Epithelial cell of proximal tubule (primary cell): Measurements from ENCODE around the gene MRPS15. TPM values are rescaled to one million over a fixed set of nuclear protein-coding genes. Genes with fewer than 3 reads are reported as not detected.
A peak's percentile ranks its signal among the peaks of the same experiment; 100 is the strongest.
"Not testable (repeated sequence)": the region's sequence is repeated elsewhere in the genome, so short reads cannot be mapped to it uniquely, and the experiment has no call there.

Experiments used
- DNase-seq: peaks from one replicate; pipeline ENCODE4 v3.0.0-alpha.2; 2011; ENCODE audit warnings: low read depth
- H3K4me3 ChIP-seq: 2 replicates; pipeline ENCODE4 v1.5.1; 2011; ENCODE audit warnings: low read depth, mild to moderate bottlenecking, low read length
- total RNA-seq: library from RNA; depleted of rRNA; stranded (reverse); fragments of >200 nt; gene quantifications from 2 replicates; pipeline ENCODE4 v1.2.3, GENCODE V29; 2015
- TF ChIP-seq, protein P1 (sequence below): conservative IDR thresholded peaks from 2 replicates; pipeline ENCODE4 v1.5.1; 2012; ENCODE audit warnings: low read depth, mild to moderate bottlenecking, low read length

MRPS15 gene
- total RNA-seq, 1 donor from 2014 or later = 94.7 TPM

DNA sequence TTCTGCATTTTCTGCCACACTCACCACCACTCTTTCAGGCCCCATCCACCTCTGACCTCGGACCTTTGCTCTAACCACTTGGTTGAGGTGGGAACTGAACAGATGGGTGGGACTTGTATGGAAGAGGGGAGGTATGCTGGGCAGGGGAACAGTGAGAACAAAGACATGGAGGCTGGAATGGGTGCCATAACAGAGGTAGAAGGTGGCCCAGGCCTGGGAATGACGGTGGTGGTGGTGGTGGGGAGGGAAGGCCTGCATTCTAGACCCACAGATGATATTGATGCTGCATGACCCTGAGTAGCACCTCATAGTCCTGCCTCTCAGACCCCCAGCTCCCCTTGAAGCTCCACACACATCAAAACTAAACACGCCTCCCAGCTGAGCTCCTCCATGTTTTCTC lies 23.7 kb upstream of the MRPS15 start:
- DNase-seq = no peak
- H3K4me3 ChIP-seq = no peak overlapping the region
- TF ChIP-seq, protein P1, sequence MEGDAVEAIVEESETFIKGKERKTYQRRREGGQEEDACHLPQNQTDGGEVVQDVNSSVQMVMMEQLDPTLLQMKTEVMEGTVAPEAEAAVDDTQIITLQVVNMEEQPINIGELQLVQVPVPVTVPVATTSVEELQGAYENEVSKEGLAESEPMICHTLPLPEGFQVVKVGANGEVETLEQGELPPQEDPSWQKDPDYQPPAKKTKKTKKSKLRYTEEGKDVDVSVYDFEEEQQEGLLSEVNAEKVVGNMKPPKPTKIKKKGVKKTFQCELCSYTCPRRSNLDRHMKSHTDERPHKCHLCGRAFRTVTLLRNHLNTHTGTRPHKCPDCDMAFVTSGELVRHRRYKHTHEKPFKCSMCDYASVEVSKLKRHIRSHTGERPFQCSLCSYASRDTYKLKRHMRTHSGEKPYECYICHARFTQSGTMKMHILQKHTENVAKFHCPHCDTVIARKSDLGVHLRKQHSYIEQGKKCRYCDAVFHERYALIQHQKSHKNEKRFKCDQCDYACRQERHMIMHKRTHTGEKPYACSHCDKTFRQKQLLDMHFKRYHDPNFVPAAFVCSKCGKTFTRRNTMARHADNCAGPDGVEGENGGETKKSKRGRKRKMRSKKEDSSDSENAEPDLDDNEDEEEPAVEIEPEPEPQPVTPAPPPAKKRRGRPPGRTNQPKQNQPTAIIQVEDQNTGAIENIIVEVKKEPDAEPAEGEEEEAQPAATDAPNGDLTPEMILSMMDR = no peak

DNA sequence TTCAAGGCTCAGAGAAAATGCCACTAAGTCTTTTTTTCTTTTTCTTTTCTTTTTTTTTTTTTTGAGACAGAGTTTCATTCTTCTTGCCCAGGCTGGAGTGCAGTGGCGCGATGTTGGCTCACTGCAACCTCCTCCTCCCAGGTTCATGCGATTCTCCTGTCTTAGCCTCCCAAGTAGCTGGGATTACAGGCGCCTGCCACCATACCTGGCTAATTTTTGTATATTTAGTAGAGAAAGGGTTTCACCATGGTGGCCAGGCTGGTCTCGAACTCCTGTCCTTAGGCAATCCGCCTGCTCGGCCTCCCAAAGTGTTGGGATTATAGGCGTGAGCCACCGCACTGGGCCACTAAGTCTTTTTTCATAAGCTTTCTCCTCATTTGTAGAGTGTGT lies 23.1 kb upstream of the MRPS15 start:
- not testable (repeated sequence) for DNase-seq, H3K4me3 ChIP-seq

DNA sequence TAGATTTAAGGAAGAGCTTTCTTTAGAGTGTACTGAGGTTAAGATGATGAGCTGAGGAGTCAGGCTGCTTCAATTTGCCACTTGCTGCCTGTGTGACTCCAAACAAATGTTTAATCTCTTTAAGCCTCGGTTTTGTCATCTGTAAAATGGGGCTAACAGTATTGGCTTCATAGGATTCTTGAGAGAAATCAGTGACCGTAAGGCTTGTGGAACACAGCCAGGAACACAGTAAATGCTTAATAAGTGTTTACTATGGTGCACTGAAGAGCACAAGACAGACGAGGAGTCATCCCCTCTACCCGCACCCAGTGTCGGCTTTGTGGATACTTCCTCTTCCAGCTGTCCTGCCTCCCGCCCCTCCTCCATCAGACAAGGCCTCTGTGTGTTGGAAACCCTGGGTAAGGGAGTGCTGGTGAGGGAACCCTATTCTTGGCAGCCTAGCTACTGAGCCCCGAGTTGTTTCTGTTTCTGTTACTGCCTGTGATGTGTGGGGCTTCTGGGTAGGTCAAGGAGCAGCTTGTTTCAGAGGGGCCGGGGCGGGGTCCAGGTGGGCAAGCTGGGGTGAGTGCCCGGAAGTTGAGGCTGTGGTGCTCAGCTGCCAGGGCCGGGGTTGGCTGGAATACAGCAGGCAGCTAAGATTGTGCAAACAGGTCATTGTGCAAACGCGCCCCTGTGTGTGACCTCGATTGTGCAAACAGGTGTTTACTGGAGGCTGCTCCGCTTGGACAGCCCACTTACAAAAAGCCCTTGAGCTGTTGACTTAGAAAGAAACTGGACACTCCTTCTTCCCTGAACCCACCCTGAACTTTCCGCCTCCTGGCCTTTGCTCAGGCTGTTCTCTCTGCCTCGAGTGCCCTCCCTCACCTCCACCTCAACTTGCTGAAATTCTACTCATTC lies 22.5 kb upstream of the MRPS15 start:
- DNase-seq = peak; percentile 73
- no peak overlapping the region for H3K4me3 ChIP-seq
- TF ChIP-seq, protein P1 = no peak

DNA sequence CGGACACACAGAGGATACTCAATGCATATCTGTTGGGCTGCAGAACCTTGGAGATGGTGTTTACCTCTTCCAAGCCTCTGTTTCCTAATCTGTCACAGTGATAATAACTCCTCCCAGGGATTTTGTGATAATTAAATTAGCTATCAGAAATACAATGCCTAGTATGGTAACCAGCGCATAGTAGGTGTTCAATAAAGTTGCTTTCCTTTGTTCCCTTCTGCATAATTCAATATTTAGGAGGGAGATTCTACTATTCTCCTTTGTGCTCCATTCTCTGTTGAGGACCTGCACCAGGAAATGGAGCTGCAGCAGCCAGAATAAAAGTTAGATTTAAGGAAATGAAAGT lies 21.9 kb upstream of the MRPS15 start:
- TF ChIP-seq, protein P1 = no peak
- DNase-seq = no peak

DNA sequence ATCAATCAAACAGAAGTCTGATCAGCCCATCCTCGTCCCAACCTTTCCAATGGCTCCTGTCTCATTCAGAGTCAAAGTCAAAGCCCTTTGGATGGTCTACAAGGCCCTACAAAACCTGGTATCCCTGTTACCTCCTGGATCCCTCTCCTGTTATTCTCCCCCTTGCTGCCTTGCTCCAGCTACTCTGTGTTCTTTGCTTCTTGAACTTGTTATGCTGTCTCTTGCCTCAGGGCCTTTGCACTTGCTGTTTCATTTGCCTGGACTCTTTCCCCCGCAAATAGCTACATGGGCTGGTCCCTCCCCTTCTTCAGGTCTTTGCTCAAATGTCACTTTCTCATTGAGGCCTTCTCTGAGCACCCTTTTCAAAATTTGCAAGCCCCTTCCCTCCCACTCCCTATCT lies 19.9 kb upstream of the MRPS15 start:
- TF ChIP-seq, protein P1 = no peak
- no peak for DNase-seq
- H3K4me3 ChIP-seq = no peak overlapping the region

More for the DNA sequence above, 21.9 kb upstream of the MRPS15 start:
- H3K4me3 ChIP-seq = no peak overlapping the region

DNA sequence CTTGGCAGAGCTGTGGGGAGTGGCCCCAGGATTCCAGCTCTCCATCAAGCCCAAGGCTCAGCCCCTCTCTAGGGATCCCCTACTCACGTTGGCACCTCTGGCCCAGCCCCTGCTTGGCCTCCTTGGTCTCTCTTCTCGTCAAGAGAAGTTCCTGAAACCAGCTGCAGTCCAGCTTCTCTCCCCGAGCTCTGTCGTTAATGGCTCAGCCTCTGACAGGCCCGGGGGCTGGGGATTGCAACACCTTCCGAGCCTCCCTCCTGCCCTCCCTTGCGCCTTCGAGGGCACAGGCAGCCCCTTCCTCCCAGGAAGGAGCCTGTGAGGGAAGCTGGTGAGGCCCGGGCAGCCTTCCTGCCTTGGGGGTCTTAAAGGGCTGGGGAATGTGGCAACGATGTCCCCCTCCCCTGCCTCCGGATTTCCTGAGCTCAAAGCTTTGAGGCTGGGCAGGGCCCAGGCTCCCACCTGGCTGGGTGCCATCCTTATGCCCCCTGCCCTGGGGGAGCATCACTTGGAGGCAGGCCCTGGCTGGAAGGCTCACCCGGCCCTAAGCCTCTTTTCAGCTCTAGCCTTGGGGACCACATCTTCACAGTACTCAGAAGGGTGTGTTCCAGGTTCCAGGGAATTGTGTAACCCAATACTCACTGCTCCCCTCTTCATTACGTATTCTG lies 18.7 kb upstream of the MRPS15 start, which contains the start of gene CSF3R:
TSS of gene CSF3R (minus strand) at position 190 of the 665 bp plus-strand sequence. CDS start 3,417 bp downstream, outside the sequence.
- TF ChIP-seq, protein P1 = no peak
- DNase-seq = no peak
- no peak within 1 kb of the TSS for H3K4me3 ChIP-seq

DNA sequence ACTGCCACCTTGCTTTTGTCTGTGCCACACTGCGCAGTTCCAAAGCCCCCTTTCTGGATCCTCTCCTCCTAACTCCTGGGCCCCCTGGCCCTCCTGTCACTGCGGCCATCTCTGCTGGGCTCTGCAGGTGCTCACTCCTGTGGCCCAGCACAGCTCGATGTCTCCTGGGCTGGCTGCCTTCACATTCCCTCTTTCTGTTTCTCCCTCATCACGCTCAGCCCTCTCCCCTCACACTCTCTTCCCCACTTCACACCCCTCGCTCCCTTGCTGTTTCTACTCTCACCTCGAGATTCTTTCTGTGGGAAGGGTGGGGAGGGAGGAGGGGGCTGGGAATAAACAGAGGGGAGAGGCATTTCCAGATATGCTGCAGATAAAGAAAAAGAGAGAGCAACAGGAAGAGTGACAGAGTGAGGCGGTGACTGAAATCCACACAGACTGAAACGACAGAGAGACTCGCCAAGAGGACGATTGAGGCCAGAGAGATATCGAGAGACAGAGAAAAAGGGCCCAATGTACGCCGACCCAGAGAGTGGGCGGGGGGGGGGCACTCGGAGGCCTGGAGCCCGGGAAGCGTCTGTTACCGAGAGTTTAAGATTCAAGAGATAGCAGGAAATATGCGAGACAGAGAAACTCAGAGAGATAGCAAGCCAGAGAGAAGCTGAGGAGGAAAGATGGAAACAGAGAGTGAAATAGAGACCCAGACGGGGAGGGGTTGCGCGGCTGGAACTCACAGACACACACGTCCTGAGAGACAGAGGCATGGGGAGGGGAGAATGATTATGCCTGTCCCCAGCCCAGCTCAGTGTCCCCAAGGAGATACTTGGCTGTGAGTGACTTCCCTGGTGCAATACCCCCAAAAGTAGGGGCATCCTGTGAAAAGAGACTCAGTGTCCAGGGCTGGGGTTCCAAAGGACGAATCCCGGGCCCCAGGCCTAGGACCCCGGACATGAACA lies 17.9 kb upstream of the MRPS15 start:
- no peak overlapping the region for H3K4me3 ChIP-seq
- TF ChIP-seq, protein P1 = no peak
- DNase-seq = no peak
